GM19238 (cell line): ENCODE data around the gene MTSS2.

Experiments
- DNase-seq: peaks from one replicate; pipeline ENCODE4 v3.0.0; 2011; ENCODE audit warnings: low spot score; ENCODE audit not compliant: insufficient read length

The MTSS2 gene, protein sequence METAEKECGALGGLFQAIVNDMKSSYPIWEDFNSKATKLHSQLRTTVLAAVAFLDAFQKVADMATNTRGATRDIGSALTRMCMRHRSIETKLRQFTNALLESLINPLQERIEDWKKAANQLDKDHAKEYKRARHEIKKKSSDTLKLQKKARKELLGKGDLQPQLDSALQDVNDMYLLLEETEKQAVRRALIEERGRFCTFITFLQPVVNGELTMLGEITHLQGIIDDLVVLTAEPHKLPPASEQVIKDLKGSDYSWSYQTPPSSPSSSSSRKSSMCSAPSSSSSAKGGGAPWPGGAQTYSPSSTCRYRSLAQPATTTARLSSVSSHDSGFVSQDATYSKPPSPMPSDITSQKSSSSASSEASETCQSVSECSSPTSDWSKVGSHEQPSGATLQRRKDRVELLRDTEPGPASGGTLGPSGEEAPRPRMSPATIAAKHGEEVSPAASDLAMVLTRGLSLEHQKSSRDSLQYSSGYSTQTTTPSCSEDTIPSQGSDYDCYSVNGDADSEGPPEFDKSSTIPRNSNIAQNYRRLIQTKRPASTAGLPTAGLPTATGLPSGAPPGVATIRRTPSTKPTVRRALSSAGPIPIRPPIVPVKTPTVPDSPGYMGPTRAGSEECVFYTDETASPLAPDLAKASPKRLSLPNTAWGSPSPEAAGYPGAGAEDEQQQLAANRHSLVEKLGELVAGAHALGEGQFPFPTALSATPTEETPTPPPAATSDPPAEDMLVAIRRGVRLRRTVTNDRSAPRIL

DNA sequence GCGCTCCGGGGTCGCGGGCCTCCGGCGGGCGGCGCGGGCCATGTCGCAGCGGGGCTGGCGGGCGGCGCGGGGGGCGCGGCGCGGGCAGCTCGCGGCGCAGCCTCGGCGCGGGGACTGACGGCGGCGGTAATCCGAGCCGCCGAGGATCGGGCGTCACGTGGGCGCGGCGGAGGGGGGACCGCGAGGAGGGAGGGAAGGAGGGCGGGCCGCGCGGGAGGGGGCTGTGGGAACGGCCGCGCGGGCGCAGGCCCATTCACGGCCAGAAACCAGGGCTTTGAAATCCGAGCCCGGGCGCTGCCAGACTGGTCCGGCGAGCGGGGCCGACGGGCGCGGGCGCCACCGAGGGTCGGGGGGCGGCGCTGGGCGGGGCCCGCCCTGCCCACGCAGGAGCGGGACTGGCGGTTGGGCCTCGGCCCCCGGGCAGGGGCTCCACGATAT lies at the start of gene MTSS2:
Gene MTSS2 (minus strand): TSS at position 116 of the 438 bp plus-strand sequence. CDS start 262 bp downstream, outside the sequence.
- DNase-seq = peak; percentile 32

DNA sequence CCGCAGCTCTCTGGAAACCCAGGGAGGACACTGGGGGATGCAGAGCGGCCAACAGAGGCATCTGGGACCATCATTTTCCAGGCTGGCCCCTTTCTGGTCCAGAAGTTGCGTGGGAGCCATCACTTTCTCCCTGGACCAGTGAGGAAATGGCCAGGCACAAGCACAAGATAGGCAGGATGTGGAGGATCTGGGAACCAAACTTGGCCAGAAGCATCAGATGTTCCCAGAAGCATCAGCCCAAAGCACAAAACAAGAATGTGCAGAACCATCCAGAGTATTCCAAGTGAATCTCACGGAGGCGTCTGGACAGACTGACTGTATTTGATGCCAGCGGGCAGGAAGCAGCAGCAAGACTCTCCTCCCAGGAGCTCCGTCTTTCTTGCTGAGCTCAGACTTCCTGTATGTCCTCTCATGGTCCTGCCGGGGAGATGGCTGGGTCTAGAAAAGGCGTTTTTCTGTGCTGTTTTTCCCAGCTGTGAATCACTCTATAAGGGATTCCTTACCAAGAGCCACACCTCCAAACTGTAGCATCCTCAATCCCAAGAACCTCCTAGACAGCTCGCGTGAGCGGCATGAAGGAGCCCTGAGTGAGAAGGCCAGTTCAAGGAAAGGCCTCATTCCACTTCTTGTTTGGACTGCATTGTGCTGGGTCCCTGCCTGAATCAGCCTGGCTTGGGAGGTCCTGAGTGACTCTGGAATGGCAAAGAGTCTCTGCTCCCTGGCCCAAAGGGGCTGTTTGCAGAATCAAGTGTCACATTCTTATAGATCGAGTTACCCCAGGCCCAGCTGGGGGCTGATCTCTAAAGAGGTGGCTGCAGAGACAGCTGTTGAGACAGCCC lies 49.5 kb upstream of the MTSS2 start:
- DNase-seq = no peak

DNA sequence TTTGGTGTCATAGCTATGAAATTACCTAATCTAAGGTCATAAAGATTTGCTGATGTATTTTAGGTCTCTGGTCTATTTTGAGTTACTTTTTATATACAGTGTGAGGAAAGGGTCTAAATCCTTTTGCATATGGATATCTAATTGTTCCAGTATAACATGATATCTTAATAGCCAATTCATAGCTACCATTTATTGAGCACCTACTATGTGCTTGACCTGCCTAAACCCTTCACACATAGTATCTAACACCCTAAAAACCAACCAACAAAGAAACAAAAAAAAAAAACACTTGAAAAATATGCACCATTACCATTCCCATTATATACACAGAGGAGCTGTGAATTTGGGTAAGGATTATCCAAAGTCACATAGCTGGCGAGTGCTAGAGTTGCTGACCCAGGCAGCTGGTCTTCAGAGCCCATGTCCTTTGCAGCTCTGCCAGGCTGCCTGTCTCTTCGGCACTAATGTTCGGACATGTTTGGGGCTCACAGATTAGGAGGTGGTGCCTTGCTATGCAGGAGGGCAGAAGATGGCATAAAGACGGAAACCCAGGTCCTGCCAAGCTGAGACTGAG lies 48.8 kb upstream of the MTSS2 start:
- no peak for DNase-seq

DNA sequence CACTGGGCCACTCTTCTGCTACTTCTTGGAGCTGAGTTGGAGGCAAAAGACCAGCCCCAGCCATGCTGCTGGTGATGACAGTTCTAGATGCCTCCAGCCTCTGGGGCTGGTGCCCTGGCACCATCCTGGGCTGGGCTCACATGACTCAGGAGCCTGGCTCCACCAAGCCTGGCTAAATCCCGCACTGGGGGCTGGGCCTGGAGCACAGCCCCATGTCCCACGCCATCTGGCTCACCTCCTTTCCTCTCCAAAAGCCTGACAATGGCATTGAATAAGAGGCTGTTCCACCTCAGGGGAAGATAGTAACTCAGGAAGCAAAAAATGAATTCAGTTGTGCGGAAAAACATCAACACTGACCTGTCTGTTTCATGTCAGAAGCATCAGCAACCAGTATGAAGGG lies 45.1 kb upstream of the MTSS2 start:
- DNase-seq = no peak

DNA sequence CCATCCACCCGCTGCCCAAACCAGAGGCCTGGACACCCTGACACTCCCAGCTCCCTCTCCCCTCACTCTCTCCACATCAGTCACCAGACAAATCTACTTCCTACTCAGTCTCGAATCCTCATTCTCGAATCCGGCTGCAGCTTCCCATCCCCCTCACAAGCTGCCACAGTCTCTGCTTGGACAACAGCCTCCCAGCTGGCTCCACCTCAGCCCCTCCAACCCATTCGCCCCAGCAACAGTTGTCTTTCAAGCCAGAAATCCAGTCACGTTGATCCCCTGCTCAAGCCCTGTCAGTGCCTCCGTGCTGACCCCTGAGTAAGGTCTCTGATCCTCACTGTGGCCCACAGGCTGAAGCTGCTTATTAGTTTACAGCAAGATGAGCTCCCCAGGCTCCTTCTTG lies 44.2 kb upstream of the MTSS2 start:
- DNase-seq = no peak

DNA sequence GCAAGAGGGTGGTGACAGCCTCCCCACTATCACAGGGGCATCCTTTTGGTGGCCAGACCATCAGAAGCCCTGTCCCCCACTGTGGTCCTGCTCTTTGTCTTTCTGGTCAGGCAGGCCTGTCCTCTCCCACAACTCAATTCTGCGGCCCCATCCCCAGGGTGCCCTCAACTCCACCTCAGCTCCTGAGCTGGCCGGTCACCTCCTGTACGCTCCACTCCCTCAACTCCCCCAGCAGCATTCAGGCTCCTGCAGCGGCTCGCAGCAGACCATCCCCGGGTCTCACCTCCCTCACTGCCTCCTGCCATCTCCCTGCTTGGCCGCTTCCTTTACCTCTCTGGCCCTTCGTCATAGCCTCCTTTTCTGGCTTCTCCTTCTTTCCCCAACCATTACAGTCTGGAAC lies 43.4 kb upstream of the MTSS2 start:
- no peak for DNase-seq

DNA sequence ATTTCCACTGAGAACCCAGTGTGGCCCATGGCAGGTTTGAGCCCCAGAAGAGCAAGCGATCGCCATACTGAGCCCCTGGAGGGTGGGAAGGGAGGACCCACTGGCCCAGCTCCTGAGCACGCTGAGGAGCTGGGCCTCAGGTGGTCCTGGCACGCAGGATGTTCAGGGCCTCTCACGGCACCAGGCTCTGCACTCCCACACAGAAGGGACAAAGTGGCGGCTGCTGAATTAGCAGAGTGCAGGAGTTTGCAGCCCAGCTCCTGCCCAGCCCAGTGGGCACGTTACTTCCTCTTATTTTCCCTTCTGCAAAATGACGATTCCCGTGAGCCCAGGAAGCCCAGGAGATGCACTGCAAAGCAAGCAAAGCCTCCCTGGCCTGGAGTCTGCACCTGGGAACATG lies 42.3 kb upstream of the MTSS2 start:
- DNase-seq = no peak

DNA sequence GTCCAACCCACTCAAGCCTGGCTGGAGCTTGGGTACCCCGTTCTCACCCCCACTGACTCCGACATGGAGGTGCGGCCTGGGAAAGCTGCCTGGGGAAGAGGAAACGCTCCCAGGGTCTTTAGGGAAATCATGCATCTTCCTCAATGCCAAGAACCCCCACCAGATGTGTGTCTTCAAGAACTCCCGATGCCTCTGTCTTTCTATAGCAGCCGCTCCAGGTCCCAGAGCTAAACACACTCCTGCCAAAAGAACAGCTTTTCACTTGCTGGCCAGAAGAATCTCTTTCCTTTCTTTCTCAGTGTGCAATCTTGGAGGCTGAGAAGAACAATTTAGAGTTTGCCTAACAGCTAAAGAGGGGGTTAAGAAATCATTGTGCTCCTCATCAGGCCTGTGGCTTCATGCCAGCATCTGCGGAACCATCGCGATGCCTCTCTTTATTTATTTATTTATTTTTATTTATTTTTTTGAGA lies 41.1 kb upstream of the MTSS2 start:
- DNase-seq = no peak

DNA sequence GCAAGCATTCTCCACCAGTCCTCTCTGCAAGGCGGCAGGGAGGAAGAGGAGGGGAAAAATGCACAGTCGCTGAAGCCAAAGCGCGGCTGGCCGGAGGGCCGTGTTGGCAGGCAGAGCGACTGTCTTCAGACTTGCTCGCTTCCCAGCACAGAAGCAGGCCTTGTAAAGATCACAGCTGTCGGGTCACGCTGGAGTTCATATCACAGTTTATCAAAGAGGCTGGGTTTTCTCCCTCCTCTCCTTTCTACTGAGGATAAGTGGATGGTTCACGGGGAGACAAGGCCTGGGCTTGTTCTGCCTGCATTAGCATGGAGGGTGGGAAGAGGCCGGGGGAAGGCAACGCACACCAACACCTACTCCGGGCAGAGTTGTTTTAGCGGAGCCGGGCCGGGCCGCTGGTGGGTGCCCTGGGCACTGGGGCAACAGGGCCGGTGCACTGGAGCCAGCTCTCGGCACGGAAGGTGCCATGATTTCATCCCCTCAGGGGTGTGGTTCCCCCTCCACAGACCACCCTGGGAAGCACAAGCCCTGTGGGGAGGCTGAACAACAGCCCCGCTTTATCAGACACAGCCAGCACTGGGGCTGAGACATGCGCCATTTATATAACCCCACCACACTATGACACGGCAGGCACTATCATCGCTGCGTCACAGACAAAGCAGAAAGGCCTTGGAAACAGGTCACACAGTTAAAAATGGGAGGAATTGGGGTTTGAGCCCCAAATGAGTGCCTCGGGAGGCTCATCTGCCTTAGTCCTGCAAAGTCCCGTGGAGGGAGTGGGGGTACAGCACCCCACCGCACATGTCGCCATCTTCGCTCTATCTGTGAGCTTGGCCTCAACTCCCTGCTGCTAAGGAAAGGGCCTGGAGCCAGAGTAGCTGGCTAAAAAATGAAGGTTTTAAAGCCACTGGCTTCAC lies 40.3 kb upstream of the MTSS2 start:
- DNase-seq = no peak

DNA sequence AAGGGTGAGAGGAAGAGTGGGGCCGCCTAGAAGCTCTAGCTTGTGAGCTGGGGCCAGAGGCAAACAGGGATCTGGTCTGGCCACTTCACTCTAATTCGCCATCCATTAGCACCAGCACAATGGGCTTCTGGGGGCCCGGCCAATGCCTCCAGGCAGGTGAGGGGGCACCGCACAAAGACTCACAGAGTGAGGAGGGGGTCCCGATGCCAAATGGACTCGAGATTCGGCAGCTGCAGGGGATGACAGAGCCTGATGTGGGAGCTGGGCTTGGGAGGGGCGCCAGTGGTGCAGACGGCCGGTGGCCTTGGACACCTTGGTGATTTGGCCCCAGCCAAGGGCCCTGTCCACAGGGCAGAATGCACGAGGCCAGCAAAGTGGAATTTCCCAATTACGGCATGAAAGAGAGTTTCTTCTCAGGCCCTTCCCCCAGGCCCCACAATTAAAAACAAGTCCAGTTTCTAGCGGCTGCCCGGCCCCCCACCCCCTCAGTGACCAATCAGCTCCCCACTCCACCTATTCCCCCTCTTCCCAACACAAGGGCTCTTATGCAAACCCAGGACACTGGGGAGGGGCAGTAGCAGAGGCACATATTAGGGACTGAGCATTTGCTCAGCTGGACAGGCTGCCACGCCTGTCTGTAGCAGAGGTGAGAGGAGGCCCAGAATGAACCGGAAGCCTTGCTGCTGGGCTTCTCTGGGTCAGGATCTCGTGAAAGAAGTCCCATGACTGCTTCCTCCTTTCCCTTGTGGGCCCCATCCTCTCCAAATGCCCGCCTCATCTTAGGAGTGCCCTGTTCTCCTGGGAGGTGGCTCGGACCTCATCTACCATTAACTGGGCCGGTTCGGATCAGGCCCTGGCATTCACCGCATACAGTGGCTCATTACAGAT lies 39.4 kb upstream of the MTSS2 start:
- no peak for DNase-seq

DNA sequence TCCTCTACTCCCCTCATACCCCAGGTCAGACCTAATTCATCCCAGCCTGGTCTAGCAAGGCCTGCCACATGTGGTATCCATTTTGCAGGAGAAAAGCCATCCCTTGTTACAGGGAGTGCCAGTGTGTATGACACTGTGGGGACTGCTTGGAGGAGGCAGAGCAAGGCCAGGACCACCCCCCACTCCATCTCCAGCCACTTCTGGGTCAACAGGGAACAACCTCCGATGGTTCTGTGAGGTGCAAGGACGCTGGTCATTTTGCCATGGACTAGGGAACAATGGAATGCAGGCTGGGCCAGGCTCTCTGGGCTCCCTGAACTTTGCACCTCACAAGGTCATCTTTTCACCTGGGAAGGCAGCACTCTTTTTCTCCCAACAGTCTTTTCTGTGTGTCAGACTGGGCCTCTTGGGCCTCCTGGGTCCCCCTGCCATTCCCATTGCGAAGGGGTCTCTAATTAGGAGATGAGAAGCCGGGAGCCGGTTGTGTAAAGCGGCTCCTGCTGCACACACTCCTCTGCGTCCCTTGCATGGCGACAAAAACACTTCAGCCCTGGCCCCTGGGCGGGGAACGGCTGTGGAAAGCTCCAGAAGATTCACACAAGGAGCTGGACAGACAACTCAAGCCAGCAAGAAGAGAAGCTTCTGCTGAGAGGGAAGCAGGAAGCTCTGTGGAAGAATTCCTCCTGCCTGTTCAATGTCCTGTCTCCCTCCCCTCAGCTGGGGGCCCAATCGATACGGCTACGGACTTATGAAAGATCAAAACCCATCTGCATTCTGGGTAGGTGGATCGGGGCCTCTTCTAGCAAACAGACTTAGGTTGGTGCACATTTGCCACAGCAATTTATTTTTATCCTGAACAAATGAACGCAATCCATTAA lies 38.5 kb upstream of the MTSS2 start:
- DNase-seq = no peak

DNA sequence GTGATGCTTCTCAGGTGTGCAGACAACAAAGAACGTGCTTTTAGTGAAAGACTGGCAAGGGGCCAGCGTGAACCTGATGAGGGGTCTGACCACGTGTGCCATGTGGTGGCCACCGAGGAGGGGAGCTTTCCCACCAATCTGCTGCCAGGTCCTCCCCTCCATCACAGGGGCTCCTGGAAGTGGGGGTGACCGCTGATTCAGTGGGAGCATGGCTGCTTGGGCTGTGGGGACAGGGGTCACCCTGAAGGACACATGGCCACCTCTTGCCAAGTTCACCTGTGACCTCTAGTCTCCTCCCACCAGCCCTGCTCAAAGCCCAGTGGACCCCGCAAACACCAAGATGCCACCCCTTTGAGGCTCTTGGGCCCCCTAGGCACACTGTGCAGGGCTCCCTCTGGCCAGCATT lies 37.9 kb upstream of the MTSS2 start:
- no peak for DNase-seq

DNA sequence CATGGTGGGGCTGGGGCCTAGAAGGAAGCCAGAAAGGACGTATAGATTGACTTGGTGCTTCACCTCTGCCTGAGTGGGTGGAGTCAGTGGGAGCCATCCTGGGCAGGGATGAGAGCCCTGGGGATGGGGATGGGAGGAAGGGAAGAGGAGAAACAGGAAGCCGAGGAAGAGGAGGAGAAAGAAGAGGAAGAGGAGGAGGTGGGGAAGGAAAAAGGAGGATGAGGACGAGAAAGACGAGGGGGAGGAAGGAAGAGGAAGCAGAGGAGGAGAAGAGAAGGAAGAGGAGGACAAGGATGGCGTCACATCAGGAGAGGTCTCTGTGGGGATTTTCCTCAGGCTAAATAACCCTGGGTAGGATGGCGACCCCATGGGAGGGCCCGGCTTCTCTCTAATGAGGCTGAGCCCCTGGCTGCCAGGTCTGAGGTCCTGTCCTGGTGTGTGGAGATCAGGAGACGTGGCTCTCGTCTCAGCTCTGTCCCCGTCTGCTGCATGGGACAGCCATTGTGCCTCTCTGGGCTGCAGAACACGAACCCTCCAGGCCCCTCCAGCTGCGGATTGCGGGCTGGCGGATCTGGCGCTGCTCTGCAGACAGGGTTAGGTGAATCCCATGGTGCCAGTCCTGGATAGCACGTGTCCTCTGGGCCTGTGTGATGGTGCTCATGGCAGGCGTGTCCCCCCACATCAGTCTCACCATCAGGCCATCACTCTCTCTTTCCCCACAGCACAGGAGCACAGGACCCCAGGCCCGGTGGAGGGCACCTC lies 35.5 kb upstream of the MTSS2 start:
- no peak for DNase-seq

DNA sequence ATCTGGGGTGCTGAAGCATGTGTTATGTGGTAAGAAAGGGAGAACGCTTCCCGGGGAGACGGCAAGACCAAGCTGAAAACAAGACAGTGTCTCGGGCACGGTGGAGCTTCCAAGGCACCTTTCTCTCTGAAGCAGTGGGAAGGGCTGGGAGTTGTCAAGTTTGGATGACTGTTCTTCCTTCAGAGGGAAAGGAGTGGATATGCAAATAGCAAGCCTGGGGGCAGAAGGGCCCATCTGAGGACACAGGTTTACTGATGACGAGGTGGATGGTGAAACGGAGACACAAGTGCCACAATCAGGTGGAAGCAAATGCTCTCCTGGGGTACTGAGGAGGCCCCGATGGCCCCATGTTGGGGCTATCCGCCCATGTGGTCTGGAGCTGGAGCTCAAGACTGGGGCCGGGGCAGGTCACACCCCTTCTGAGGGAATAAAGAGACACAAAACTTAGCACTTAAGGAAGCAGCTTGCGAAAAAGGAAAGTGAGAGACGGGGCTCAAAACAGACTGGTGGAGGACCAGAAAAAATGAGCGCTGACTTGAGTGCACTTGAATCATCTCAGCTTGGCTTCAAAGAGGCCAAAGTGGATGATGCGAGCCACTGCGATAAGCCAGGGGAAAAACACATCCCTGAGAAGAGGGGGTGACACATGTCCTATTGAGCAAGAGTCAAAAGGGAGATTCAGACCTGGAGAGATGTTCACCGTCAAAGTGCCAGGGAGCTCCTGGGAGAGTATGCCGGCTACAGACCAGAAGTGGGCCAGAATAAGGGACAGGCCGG lies 34.8 kb upstream of the MTSS2 start:
- no peak for DNase-seq

DNA sequence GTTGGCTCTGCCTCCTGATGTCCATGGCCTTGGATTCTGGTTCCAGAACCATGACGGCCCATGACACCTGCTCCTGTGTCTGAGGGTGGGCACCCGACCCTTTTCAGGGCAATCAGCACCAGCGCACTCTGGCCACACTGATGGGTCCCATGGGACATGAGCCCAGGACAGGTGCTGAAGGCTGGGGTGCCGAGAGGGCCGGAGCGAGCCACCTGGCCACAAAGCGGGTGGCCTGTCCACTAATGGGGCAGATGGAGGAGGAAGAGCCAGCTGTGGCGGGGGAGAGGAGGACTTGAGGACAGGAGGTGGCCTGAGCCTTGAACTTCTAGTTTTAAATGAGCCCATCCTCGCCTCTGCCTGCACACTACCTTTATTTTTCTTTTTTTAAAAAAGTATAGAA lies 31.2 kb upstream of the MTSS2 start:
- no peak for DNase-seq

DNA sequence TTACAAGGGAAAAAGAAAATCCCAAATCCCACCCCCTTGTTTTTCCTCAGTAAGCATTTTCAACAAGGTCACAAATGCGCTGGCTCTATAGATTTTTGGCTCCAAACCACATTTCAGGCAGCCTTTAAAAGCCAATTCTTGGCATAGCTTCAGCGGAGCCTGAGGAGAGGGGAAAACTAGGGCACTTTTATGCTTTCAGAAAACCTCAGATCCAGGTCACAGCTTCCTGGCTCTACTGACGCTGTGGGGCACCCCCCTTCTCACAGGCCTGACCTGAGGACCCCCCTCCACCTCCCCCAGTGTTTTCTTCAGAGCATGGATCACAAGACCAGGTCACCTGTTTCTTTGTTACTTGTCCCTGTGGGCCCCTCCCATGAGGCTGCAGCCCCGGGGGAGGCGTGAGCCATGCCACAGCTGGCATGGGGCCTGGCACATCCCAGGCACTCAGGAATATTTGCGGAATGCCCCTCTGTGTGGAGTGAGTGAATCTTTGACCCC lies 30.1 kb upstream of the MTSS2 start:
- no peak for DNase-seq
